Measurements from ENCODE around the gene GREB1.

Gene GREB1

DNA sequence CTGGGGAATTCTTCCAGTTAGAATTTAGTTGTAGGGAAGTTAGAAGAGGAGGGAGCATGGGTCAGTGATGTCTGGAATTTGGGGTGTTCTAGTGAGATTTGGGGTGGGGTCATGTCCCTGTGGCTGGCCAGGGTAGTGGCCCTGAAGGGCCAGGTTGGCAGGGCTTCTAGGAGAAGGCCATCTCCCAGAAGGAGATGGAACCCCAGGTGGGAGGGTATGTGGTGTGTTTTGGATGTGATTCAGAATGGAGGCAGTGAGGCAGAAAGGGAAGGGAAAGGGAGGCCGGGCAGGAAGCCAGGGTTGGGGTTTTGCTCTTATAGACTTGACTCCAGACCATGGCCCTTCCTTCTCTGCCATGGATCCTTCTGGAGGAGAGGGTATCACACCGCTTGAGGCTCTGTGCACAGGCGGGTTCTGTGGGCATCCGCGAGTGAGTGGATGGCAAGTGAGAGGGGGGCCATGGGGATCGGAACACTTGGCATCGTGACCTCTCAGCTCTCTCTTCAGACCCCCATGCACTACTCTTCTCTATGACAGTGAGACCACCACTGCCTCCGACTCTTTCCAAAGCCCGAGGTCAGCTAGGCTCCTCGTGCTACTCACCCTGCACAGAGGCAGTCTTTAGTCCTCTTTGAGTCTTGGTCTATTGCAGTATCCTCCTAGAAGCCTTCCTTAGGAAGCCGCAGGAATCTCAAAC lies 7.3 kb downstream of the GREB1 start:
- no peak for DNase-seq

DNA sequence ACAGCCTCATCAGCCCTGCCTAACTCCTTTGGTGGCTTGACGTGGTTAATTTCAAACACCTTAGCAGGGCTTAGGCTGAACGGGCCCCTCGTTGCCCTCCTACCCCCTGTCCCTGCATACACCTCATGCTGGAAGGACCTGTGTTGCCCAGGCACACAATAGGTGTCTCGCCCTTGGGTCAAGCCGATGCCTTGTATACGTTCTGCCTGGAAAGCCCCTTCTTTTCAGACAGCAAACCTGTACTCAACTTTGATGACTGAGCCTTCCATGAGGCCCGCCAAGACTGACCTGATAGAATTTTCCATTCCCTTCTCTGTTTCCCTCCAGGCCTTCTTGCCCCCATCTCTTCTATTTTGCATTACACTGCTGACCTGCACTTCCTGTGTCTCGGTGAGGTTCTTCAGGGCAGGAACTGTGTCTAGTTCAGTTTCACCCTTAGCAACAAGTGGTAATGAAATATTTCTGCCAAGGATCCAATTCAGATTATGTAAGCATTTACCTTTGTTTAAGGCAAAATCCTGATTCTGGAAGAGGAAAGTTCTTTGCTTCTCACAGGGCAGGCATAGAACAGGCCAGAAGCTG lies 7.9 kb downstream of the GREB1 start:
- DNase-seq: no peak

DNA sequence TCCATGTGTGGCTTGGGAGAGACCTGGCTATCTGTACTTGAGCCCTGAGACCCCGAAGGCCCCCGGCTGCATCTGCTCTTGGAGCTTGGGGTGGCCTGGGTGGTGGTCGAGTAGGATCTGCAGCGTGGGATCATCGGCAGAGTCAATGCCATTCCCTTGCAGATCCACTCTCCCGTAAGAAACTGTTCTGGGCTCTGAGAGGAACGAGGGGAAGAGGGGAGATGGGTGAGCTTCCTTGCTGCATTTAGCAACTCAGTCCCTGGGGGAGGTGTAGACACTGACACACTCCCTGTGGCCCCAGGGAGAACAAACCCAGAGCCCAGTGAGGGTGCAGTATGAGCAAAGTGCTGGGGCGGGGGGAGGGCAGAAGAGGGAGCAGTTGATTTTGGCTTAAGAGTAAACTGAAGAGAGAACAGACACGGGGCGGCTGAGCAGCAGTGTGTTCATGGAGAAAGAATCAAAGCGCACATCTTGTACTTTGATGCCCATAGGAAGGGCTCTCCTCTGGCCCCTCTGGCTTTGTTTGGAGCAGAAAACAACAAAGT lies 8.5 kb downstream of the GREB1 start:
- DNase-seq: no peak

DNA sequence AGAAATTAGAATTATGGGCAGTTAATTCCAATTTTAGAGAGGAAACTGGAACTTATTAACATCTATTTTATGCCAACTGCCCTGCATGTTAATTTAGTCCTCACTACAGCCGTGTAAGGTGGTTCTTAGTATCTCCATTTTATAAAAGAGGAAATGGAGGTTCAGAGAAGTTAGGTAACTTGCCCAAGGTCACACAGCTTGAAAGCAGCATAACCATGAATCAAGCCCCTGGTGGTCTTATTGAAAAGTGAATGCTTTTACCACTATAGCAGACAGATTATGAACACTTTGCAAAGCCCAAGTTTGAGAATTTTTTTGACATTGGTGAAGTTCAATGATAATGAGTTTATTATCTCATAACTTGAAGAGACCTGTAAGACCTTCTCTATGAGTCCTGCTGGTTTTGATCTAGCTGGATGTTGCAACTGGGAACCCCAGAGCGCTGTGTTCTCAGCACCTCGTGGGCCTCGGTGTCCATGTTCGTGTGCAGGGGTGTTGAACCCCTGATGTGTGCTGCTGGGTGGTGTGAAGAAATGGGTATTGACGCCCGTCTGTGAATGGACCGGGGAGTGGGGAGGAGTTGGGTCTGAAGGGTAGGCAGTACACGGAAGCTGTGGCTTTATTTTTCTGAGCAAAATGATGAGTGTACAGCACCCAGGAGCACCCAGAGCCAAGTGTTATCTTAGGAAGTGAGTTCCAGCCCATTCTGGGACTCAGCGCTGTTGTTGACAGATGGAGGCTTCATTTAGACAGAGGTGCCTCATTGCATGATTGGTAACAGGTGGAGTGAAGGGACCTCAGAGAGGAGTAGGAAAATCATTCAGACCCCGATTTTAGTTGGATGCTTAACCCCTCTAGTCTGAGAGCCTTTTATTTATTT lies 9.7 kb downstream of the GREB1 start:
- DNase-seq: no peak

DNA sequence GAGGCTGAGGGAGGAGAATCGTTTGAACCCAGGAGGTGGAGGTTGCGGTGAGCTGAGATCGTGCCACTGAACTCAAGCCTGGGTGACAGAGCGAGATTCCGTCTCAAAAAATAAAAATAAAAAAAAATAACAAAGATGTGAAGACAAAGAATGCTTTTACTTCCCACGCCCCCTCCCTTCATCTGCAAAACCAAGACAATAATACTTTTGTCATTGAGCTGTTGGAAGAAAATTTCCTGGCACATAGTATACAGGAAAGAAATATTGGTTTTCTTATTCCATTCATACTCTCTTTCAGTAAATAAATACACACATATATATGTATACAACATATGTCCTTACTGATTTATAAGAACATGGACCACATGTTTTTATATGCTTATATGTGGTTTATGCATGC lies 12.2 kb downstream of the GREB1 start:
- no peak for DNase-seq

DNA sequence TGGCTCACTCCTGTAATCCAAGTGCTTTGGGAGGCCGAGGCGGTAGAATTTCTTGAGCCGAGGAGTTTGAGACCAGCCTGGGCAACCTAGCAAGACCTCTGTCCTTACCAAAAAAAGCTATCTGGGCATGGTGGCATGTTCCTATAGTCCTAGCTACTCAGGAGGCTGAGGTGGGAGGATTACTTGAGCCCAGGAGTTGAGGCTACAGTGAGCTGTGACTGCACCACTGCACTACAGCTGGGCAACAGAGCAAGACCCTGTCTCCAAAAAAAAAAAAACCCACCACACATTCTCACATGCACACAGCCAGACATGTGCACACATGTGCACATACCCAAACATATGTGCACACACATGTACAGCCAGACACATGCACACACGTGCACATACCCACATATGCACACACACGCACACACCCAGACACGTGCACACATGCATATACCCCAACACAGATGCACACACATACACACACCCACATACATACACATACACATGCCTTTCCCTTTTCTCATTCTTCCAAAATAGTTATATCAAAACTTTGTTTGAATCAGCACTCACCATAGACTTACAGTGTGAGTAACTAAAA lies 14.2 kb downstream of the GREB1 start:
- DNase-seq: no peak

DNA sequence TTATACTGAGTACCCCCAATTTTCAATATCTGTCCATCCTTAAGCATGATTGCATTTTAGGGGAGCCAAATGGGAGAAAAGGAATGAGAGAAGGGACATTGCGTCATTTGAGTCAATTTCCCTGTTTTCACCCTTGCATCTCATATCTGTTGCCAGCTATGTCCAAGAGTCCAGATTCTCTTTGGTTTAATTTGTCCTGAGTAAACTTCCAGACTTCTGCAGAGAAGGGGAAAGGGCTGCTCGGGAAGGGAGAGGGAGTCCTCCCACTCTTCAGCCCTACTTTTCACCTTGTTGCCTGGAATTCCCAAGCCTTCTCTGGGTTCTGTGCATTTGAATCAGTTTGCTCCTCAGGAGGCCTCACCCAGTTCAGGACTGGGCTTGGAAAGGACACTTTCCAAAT lies 16.5 kb downstream of the GREB1 start:
- DNase-seq: no peak

DNA sequence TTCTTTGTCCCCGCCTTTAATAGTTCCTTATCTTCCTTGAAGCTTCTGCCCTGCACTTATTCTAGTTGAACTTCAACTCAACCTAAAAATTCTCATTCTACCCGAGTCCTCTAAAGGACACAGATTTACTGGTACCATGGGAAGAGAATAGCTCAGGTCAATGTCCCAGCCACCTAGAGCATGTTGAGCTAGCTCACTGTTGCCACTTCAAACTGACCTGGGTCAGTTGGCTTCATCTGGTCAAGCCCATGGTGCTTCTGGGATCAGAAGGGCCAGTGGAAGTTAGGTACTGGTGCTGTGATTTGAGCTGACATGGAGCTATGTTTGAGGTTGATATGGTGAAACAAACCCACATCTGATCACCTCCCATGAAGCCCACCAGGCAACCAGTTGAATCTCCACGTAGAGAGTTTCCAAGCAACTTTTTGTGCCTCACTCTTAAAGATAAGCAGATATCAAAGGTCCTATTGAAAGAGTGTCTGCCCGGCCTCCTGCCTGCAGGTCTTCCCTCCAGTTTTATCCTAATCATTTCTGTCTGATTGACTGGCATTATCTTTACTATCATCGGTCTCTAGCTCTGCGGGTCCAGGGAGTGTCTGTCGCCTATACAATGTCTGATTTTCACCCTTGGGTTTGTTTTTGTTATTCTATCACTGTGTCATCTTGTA lies 17.2 kb downstream of the GREB1 start:
- DNase-seq: no peak

DNA sequence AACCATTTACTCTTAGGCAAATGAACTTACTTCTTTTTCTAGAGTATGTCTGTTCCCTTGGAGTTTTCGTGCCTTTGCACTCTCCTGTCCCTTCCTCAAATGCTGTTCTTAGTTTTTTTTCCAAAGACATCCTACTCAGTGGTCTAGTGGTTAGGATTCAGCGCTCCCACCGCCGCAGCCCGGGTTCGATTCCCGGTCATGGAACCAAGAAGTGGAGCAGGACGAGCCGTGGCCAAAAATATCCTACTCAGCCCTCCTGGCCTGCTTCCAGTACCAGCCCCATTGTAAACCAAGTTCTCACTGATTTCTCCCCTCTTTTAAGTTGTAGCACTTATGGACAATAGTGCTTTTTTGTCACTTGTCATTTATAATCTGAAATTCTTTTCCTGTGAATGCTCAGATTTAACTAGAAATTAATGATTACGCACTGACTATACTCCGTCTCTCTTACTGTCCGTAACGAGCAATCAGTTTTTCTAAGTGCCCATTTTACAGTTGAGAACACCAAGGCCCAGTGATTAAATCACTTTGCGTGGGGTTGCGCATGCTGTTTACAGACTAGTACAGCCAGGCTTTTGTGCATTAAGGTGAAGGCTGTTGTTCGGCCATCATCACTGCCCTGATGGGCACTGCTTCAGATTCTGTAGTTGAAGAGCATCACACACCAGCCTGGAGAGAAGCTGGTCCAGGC lies 17.9 kb downstream of the GREB1 start:
- DNase-seq: no peak

DNA sequence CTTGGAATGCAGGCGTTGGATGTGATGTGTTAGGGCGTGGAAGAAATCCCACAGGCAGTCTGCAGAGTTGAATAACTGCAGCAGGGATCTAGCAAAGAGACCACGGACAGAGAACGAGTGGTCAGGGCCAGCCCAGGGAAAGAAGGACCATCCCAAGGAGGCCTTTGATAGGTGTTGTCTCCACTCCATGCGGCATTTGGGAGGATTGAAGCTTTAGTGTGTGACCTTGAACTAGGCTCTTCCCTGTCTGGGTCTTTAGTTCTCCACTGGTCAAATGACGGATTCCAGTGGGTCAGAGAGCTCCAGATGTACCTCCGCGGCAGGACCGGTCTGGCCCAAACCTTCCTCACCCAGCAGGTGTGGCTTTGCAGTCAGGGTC lies 18.4 kb downstream of the GREB1 start:
- no peak for DNase-seq

DNA sequence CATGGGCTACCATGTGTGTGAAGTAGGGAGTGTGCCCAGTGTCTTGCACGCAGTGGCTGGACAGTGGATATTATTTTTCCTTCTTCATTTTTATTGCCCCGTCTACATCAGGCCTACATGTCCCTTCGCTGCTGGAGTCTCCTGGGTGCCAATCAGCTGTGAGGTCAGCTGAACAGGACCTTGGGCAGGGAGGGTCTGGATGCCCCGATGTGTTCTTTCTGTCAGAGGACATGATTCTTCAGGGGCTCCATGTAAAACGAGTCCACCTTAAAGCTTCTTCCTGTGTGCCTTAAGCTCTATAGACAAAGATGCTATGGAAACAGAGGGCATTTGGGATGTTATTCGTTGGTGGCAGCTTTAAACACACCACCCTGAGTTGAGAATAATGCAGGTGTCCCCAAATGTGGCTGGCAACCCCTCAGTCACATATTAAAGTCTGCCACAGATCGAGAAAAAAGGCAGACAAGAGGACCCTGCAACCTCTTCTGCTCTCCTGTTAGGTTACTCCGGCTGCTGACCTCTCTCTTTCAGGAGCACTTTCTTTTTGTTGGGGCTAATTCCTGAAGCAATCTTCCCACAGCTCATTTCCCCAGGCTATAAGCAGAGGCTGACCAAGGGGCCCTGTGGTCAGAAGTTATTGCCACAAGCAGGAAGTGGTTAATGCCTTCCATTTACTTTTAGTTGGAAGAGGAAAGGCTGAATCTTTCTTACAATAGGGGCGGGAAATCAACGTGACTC lies 20.0 kb downstream of the GREB1 start:
- no peak for DNase-seq

DNA sequence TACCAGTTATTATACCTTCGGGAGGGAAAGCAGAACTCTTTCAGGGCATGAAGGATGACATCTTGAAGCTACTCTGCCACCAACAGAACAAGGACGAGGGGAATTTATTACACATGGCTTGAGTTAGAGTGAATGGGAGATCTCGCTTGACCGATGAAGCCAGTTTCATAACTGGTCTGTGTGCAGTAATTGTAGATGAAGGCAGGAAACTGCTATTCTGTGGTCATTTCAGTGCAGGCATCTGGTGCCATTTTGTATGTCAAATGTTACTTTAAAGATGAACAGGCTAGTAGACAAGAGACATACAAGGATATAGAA lies 20.5 kb downstream of the GREB1 start:
- no peak for DNase-seq

DNA sequence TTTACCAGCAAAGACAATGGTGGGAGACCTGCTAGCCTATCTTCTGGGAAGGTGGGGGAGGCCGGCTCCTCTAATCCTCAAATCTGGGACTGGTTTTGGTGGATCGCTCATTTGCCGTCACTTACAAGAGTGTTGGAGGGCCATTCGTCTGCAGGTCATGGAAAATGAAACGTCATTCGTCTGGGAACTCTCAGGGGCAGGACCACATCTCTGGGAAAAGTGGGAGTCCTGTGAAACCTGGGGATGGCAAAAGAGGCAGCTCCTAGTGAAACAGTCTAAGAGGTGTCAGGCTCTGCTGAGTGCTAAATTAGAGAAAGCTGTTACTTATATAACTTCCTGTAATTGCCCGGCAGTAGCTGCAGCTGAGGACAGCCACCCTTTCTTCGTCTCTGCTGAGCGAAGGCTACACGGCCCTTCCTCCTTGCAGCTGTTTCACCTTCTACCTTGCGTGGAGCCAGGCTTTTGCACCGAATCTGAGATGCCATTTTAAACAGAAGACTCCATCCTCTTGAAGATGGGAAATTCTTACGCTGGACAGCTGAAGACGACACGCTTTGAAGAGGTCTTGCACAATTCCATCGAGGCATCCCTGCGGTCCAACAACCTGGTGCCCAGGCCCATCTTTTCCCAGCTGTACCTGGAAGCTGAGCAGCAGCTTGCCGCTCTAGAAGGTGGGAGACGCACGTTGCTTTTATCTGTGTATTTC lies 22.4 kb downstream of the GREB1 start:
- DNase-seq: no peak

DNA sequence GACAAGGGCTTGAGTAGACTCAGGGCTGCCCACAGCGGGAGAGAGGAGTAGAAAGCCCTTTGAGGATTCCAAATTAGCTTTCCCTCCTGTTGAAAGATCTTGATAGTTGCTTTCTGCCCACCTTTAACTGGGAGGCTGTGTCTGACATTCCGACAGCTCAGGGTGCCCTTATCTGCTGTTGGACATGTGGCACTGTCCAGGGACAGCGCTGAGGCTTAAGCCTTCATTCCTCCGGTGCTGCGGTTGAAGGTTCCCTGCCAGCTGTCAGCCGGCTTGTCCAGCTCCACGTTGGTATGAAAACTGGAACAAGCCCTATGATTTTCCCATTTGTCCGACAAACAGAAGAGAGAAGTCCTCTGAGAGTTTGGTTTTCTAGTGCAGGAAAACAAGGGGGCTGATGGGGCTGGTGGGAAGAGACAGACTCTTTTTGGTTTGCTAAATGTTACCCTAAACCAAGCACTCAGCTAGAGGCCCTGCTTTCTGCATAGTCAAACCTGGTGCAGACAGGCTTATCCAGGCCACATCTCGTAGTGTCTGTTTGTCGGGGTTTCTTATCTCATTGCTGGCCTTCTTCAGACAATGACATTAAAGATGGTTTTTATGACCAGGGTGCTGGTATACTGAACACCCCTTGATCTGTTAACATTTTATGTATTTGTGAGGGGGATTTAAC lies 24.5 kb downstream of the GREB1 start:
- no peak for DNase-seq

DNA sequence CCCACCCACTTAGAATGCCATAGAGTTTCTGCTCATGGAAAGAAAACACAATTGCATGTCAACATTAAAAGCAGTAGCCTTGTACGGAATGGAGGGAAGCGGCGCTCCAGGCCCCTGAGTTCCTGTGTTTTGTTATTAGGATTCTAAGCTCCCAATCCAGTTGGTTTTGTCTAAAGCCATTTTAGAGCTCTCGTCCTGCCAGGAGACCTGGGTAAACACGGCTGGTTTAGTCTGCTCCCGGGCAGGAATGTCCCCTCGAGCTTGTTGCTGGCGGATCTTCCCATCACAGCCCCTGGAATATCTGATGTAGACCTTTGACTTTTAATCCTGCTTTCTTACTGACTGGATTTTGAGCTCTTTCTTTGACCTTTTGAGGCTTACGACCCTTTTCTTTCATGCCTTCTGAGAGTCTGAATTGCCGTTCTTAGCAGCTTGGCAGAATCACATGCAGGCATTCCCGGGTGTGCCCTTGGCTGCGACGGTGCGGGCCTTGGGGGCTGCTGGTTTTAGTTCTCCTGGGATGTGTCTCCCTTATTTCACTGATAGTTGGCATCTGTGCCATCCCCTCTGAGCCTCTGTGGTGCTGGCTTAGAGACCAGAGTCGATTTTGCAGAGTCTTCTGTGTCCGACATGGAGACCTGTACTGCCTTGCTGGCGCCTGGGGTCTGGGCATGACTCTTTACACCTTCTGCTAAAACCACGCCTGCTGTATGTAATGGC lies 25.4 kb downstream of the GREB1 start:
- DNase-seq: no peak

DNA sequence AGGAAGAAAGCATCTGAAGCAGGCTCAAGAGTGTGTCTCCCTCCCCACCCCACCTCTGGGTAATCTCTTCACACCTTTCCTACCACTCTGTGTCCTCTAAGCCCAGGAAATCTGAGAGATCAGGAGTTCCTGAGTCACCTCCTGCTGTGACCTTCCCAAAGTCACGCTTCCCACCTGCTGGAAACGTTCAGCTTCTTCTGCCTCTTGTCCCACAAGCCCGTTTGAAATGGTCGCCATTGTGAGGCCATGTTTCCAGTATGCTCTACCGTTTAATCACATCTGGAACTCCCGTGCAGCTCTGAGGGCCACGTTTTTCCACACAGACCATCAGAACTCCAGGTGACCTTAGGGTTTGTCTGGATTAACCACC lies 25.9 kb downstream of the GREB1 start:
- no peak for DNase-seq

DNA sequence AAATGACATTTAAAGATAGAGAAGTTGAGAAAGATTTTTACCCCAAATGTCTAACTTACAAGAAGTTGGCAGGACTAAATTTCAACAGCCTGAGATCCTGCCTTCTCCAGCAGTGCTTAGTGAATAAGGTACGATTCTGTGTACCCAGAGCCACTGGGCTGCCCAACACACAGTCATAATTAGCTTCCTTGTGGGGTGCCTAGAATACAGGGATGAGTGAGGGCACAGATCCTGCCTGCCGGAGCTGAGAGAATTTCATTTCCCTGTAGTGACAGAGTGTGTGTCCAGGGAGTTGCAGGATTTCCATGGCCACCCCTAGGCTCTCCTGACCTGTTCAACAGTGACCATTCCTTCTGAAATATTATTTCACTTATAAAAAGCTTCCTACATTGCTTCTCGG lies 27.0 kb downstream of the GREB1 start:
- DNase-seq: no peak

DNA sequence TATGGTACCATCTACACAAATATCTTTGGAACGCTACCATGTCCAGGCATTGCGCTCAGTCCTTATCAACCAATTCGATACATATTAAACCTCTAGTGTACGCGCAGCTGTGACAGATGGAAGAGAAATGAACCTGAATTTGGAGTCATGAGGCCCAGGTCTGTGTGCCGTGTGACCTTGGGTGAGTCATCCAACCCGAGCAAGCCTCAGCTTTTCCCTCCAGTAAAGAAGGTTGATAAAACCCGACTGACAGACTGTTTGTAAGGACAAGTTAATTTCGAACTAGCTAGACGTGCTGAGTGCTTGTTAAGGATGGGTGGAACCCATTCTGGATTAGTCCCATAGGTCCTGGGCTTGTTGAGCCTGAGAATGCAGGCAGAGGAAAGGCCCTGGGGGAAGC lies 28.2 kb downstream of the GREB1 start:
- no peak for DNase-seq

DNA sequence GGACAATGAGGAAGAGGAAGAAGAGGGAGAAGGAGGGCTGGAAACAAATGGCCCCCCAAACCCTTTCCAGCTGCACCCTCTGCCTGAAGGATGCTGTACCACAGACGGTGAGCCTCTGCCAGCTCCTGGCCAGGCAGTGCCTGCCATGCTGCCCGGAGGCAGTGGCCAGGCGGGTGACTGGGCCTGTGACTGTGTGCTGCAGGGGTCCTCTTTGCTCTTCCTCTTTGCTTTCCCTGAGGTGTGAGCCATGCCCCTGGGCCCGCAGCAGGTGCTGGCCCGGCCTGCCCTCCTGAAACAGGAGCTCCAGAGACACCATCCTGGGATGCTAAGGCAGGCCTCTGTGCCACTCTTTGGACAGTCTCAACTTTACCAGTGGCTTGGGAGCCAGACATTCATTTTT lies 28.6 kb downstream of the GREB1 start:
- no peak for DNase-seq

Data from activated CD4-positive, alpha-beta T cell treated with anti-CD3 and anti-CD28 coated beads for 1 hour (primary cell).